Liver (tissue), 9 donors: Measurements from ENCODE around the gene WWOX. TPM values are rescaled to one million over a fixed set of nuclear protein-coding genes. Genes with fewer than 3 reads are reported as not detected.

Source experiments
- DNase-seq: peaks from one replicate; pipeline ENCODE4 v3.0.0-alpha.2; 2017; ENCODE audit warnings: low spot score
- H3K27ac ChIP-seq, 2 donors: one replicate each; pipeline ENCODE4 v1.7.0; 2013; ENCODE audit warnings: inconsistent platforms in 2 of 2, low read length in 2 of 2, control low read depth in 1 of 2, low read depth in 1 of 2, mild to moderate bottlenecking in 1 of 2
- H3K27me3 ChIP-seq, 4 donors: one replicate each; pipeline versions ENCODE4 v1.6.1 to v1.7.0; 2013; ENCODE audit warnings: low read length in 3 of 4, inconsistent platforms in 1 of 4, mild to moderate bottlenecking in 1 of 4, moderate library complexity in 1 of 4; ENCODE audit not compliant: control insufficient read depth in 4 of 4, insufficient read depth in 4 of 4
- H3K36me3 ChIP-seq, 4 donors: one replicate each; pipeline versions ENCODE4 v1.6.1 to v1.7.0; 2013; ENCODE audit warnings: low read length in 3 of 4, mild to moderate bottlenecking in 3 of 4, low read depth in 1 of 4, moderate library complexity in 1 of 4; ENCODE audit not compliant: control insufficient read depth in 4 of 4, insufficient read depth in 3 of 4
- H3K4me1 ChIP-seq, 4 donors: one replicate each; pipeline versions ENCODE4 v1.6.1 to v1.7.0; 2013; ENCODE audit warnings: low read length in 3 of 4, mild to moderate bottlenecking in 3 of 4, moderate library complexity in 1 of 4; ENCODE audit not compliant: control insufficient read depth in 4 of 4, insufficient read depth in 4 of 4
- H3K4me3 ChIP-seq, 3 donors: one replicate each; pipeline versions ENCODE4 v1.6.1 to v1.7.0; 2013; ENCODE audit warnings: low read length in 3 of 3, control low read depth in 1 of 3, low read depth in 1 of 3, mild to moderate bottlenecking in 1 of 3
- H3K9ac ChIP-seq, 2 donors: one replicate each; pipeline ENCODE4 v1.7.0; 2013; ENCODE audit warnings: low read length in 2 of 2, mild to moderate bottlenecking in 2 of 2, moderate library complexity in 2 of 2, control low read depth in 1 of 2, low read depth in 1 of 2
- H3K9me3 ChIP-seq, 4 donors: one replicate each; pipeline versions ENCODE4 v1.6.1 to v1.7.0; 2013; ENCODE audit warnings: low read length in 3 of 4; ENCODE audit not compliant: control insufficient read depth in 4 of 4
- ATF3 ChIP-seq: IDR thresholded peaks from 2 replicates; pipeline ENCODE4 v1.6.1; 2016; ENCODE audit warnings: antibody characterized with exemption
- CTCF ChIP-seq: fragments of 150-350 bp; IDR thresholded peaks from 2 replicates; pipeline ENCODE4 v1.5.1; 2017; ENCODE audit warnings: improper control_type of control experiment, low read depth, low read length; ENCODE audit not compliant: missing input control
- EGR1 ChIP-seq, 2 donors: IDR thresholded peaks; 2 replicates each; pipeline ENCODE4 v1.6.1; 2016 to 2018; ENCODE audit warnings: antibody characterized with exemption in 2 of 2, low read depth in 2 of 2
- FOXA1 ChIP-seq: IDR thresholded peaks from 2 replicates; pipeline ENCODE4 v1.6.1; 2016; ENCODE audit warnings: antibody characterized with exemption
- FOXA2 ChIP-seq: IDR thresholded peaks from 2 replicates; pipeline ENCODE4 v1.6.1; 2016; ENCODE audit warnings: antibody characterized with exemption
- GABPA ChIP-seq, 2 donors: IDR thresholded peaks in 1 of 2; conservative IDR thresholded peaks in 1 of 2; 2 replicates each; pipeline ENCODE4 v1.6.1; 2016; ENCODE audit warnings: antibody characterized with exemption in 2 of 2, mild to moderate bottlenecking in 1 of 2, moderate library complexity in 1 of 2
- HNF4A ChIP-seq, 2 donors: conservative IDR thresholded peaks; 2 replicates each; pipeline ENCODE4 v1.6.1; 2016; ENCODE audit warnings: antibody characterized with exemption in 2 of 2, mild to moderate bottlenecking in 2 of 2
- HNF4G ChIP-seq: IDR thresholded peaks from 2 replicates; pipeline ENCODE4 v1.6.1; 2016; ENCODE audit warnings: antibody characterized with exemption
- JUND ChIP-seq, 2 donors: IDR thresholded peaks; 2 replicates each; pipeline ENCODE4 v1.6.1; 2016; ENCODE audit warnings: antibody characterized with exemption in 2 of 2
- MAX ChIP-seq: IDR thresholded peaks from 2 replicates; pipeline ENCODE4 v1.6.1; 2016; ENCODE audit warnings: antibody characterized with exemption
- NR2F2 ChIP-seq: IDR thresholded peaks from 2 replicates; pipeline ENCODE4 v1.6.1; 2016; ENCODE audit warnings: antibody characterized with exemption
- RAD21 ChIP-seq, 2 donors: IDR thresholded peaks; 2 replicates each; pipeline ENCODE4 v1.6.1; 2016; ENCODE audit warnings: antibody characterized with exemption in 2 of 2, mild to moderate bottlenecking in 2 of 2
- RXRA ChIP-seq, 2 donors: IDR thresholded peaks; 2 replicates each; pipeline ENCODE4 v1.6.1; 2017 to 2018; ENCODE audit warnings: antibody characterized with exemption in 2 of 2, mild to moderate bottlenecking in 1 of 2
- SP1 ChIP-seq: IDR thresholded peaks from 2 replicates; pipeline ENCODE4 v1.6.1; 2018; ENCODE audit warnings: antibody characterized with exemption, mild to moderate bottlenecking
- TAF1 ChIP-seq: conservative IDR thresholded peaks from 2 replicates; pipeline ENCODE4 v1.6.1; 2016; ENCODE audit warnings: antibody characterized with exemption, mild to moderate bottlenecking
- WGBS: extraction: QIAGEN DNeasy Blood & Tissue Kit; methylation state at CpG from one replicate; pipeline ENCODE4 v1.1.7; 2013; 5-methylcytosine and 5-hydroxymethylcytosine counted together
- polyA plus RNA-seq, 2 donors: library from polyadenylated mRNA; stranded (reverse) in 1 of 2; unstranded in 1 of 2; fragments of 200-250 nt in 1 of 2; fragments of >200 nt in 1 of 2; fragmentation: Nextera tagmentation in 1 of 2; extraction: Ambion mirVana in 1 of 2; gene quantifications; one replicate each; pipeline versions ENCODE4 v1.2.1 to v1.2.3, GENCODE V29; 2013 to 2015
- total RNA-seq, 2 donors: library from RNA; depleted of rRNA; stranded (reverse); fragments of >200 nt; gene quantifications; one replicate each; pipeline ENCODE4 v1.2.3, GENCODE V29; 2014
- TF ChIP-seq, protein P1 (sequence below): IDR thresholded peaks from 2 replicates; pipeline ENCODE4 v1.6.1; 2016; ENCODE audit warnings: antibody characterized with exemption, mild to moderate bottlenecking
- donor health status: healthy.
- donor health status: healthy.
- donor health status: healthy.
- donor health status: healthy.
- donor health status: healthy.

WWOX gene
- total and polyA plus RNA-seq, 4 donors = 9.8 to 46.0 (median 15.3) TPM

- TF ChIP-seq, protein P1, sequence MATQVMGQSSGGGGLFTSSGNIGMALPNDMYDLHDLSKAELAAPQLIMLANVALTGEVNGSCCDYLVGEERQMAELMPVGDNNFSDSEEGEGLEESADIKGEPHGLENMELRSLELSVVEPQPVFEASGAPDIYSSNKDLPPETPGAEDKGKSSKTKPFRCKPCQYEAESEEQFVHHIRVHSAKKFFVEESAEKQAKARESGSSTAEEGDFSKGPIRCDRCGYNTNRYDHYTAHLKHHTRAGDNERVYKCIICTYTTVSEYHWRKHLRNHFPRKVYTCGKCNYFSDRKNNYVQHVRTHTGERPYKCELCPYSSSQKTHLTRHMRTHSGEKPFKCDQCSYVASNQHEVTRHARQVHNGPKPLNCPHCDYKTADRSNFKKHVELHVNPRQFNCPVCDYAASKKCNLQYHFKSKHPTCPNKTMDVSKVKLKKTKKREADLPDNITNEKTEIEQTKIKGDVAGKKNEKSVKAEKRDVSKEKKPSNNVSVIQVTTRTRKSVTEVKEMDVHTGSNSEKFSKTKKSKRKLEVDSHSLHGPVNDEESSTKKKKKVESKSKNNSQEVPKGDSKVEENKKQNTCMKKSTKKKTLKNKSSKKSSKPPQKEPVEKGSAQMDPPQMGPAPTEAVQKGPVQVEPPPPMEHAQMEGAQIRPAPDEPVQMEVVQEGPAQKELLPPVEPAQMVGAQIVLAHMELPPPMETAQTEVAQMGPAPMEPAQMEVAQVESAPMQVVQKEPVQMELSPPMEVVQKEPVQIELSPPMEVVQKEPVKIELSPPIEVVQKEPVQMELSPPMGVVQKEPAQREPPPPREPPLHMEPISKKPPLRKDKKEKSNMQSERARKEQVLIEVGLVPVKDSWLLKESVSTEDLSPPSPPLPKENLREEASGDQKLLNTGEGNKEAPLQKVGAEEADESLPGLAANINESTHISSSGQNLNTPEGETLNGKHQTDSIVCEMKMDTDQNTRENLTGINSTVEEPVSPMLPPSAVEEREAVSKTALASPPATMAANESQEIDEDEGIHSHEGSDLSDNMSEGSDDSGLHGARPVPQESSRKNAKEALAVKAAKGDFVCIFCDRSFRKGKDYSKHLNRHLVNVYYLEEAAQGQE = no peak
- TF ChIP-seq RXRA (IDR thresholded peaks at IDR 0.05) (no peak), FOXA1 (no peak)
Measured at GRCh38 chr16:78221892-78222291, 122.4 kb downstream of the WWOX start (continued).

DNA sequence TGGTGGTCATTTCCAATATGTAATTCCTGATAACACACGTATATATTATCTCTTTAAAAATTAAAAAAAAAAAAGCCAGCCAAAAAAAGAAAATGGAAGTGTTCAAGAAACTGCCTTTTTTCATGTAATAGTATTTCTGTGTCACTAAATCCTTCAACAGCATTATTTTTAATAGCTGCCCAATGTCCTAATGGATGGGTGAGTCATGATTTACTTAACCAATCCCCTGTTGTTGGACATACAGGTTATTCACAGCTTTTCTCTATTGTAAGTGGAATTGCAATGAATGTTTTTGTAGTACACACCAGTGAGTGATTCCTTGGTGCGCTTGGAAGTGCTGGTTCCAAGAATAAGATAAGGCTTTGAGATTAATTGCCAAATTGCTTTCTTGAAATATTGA lies 124.9 kb downstream of the WWOX start:
- DNase-seq = no peak
- no peak overlapping the region for H3K27ac ChIP-seq
- no peaks in the 10 kb centered on the region for H3K4me1 ChIP-seq
- H3K9me3 ChIP-seq = no peaks in the 10 kb centered on the region
- 90% methylated on average over 2 of the region's 2 CpGs for WGBS
- H3K27me3 ChIP-seq = no peaks in the 10 kb centered on the region
- no peak overlapping the region for H3K4me3 ChIP-seq
- H3K9ac ChIP-seq = no peak overlapping the region
- TF ChIP-seq RAD21 (IDR thresholded peaks at IDR 0.05) (no peak), FOXA1 (no peak), FOXA2 (no peak), HNF4G (no peak), GABPA (IDR thresholded peaks at IDR 0.05 in 1 of 2, conservative IDR thresholded peaks at IDR 0.05 in 1 of 2) (no peak), NR2F2 (no peak), MAX (no peak), RXRA (IDR thresholded peaks at IDR 0.05) (no peak), JUND (IDR thresholded peaks at IDR 0.05) (no peak), EGR1 (IDR thresholded peaks at IDR 0.05; ENCODE audit: low read depth in 2 of 2) (no peak), SP1 (no peak), HNF4A (conservative IDR thresholded peaks at IDR 0.05) (no peak), TAF1 (no peak), CTCF (no peak), ATF3 (no peak)
- TF ChIP-seq, protein P1 = no peak
- no peaks in the 10 kb centered on the region for H3K36me3 ChIP-seq
